Measurements from ENCODE around the gene PCSK7. TPM values are rescaled to one million over a fixed set of nuclear protein-coding genes. Genes with fewer than 3 reads are reported as not detected.
A peak's percentile ranks its signal among the peaks of the same experiment; 100 is the strongest.

The PCSK7 gene
- total and polyA plus RNA-seq, 2 of the 4 experiments (the other 2 are of a cell fraction) = 35.8 to 54.3 TPM

- WGBS, 2 experiments (ENCODE audit: extremely low coverage in 2 of 2, insufficient read length in 1 of 2) = no CpG with 5 or more reads among the region's 2 CpGs
- Histone ChIP-seq H3K4me1 (ENCODE audit: control insufficient read depth, insufficient read depth, low read length) (peaks cover 2% of the 10 kb centered on the region; the same call in 1 of the 2 replicates), H3K9me3 (ENCODE audit: control insufficient read depth, insufficient read depth, low read length) (no peaks in the 10 kb centered on the region), H3K9ac (ENCODE audit: low read depth, low read length) (no peak overlapping the region), H2BK120ac (ENCODE audit: low read depth, low read length) (no peak overlapping the region), H2BK15ac (ENCODE audit: low read depth, low read length) (no peak overlapping the region), H4K91ac (ENCODE audit: insufficient read depth, low read depth, low read length) (no peak overlapping the region), H4K5ac (ENCODE audit: low read depth, low read length) (no peak overlapping the region), H3K9me1 (ENCODE audit: insufficient read depth, low read length) (no peaks in the 10 kb centered on the region; the same call in 1 of the 2 replicates), H4K20me1 (ENCODE audit: insufficient read depth, low read length) (0 out of 2 replicates have a peak, but pooled peaks cover 3% of the 10 kb centered on the region), H3K27me3 (ENCODE audit: control insufficient read depth, insufficient read depth, low read length) (no peaks in the 10 kb centered on the region), H2BK5ac (ENCODE audit: low read depth, low read length, poor library complexity, severe bottlenecking) (no peak overlapping the region), H3K27ac (ENCODE audit: insufficient read depth, low read length) (no peak overlapping the region), H3K18ac (ENCODE audit: low read depth, low read length) (no peak overlapping the region), H3K14ac (replicated peaks; ENCODE audit: low read depth, low read length) (no peak overlapping the region), H2BK20ac (ENCODE audit: low read depth, low read length) (no peak overlapping the region), H2AK9ac (replicated peaks; ENCODE audit: low read depth, low read length, poor library complexity) (no peak overlapping the region), H2AFZ (replicated peaks; ENCODE audit: low read length, poor library complexity) (no peak overlapping the region), H3K4me2 (ENCODE audit: low read depth, low read length) (no peak overlapping the region), H3K4me3 (ENCODE audit: insufficient read depth, low read depth, low read length) (no peak overlapping the region), H3K23ac (ENCODE audit: low read depth, low read length) (no peak overlapping the region), H4K8ac (ENCODE audit: low read depth in 2 of 2, low read length in 2 of 2) (no peak overlapping the region), H3K4ac (ENCODE audit: low read depth, low read length) (no peak overlapping the region), H2AK5ac (ENCODE audit: low read depth, low read length) (no peak overlapping the region), H3K36me3 (ENCODE audit: control insufficient read depth, insufficient read depth, low read length) (peaks cover 5% of the 10 kb centered on the region), H3K79me1 (ENCODE audit: low read depth in 1 of 2, low read length in 2 of 2) (peaks cover 6 to 10% of the 10 kb centered on the region in 2 experiments; a peak in 3 of 4 replicates), H3K56ac (ENCODE audit: extremely low read depth, insufficient read depth, low read length) (no peak overlapping the region)
- CTCF ChIA-PET = no interaction called here
- POLR2A ChIA-PET (ENCODE audit: unreplicated experiment) = no interaction called here
- TF ChIP-seq SMC3 (IDR thresholded peaks at IDR 0.05; ENCODE audit: low read depth, low read length) (peak; percentile 4; the same call in 1 of the 2 replicates), RAD21 (IDR thresholded peaks at IDR 0.05; ENCODE audit: low read length) (no peak)
- DNase-seq (peak; percentile 71), ATAC-seq (ENCODE audit: low read depth) (peak; percentile 56; the same call in 1 of the 2 replicates)
- BruUV-seq (replicated peaks) = no TSS peak
- in situ Hi-C loops (cut with MboI; ENCODE audit: low sequenced_read_pairs) = no loop called here
- intact Hi-C loops (cut with micrococcal nuclease) = no loop called here
- dilution Hi-C loops (cut with HindIII; ENCODE audit: low sequenced_read_pairs, unreplicated experiment) = no loop called here
These were observed 24.7 kb upstream of the PCSK7 start for GRCh38 chr11:117256573-117256972.
